HG03520 (cell line): ENCODE data around the gene SDF4.

ENCODE experiments used
- ATAC-seq: cut with Tn5 transposase; IDR thresholded peaks from one replicate; pipeline ENCODE4 v1.9.1; 2021; ENCODE audit warnings: mild to moderate bottlenecking, moderate library complexity; ENCODE audit not compliant: unreplicated experiment

The SDF4 gene

GRCh38 chr1:1242461-1243265 is 10.9 kb upstream of the SDF4 start:
- ATAC-seq: no peak

- no peak for ATAC-seq
Observed at GRCh38 chr1:1241588-1242219, 9.9 kb upstream of the SDF4 start.

GRCh38 chr1:1240822-1241587 is 9.2 kb upstream of the SDF4 start:
- ATAC-seq: no peak

GRCh38 chr1:1240348-1240732 is 8.5 kb upstream of the SDF4 start:
- no peak for ATAC-seq

GRCh38 chr1:1239614-1240347 is 8.0 kb upstream of the SDF4 start:
- no peak for ATAC-seq

GRCh38 chr1:1239227-1239613 is 7.4 kb upstream of the SDF4 start:
- no peak for ATAC-seq

- ATAC-seq: no peak
Observed at GRCh38 chr1:1238702-1239178, 6.9 kb upstream of the SDF4 start.

- ATAC-seq: no peak
Observed at GRCh38 chr1:1237874-1238701, 6.3 kb upstream of the SDF4 start.

- ATAC-seq: no peak
Observed at GRCh38 chr1:1236945-1237873, 5.4 kb upstream of the SDF4 start.

- ATAC-seq: no peak
Observed at GRCh38 chr1:1236176-1236763, 4.5 kb upstream of the SDF4 start.

- ATAC-seq: no peak
Observed at GRCh38 chr1:1235016-1235744, 3.4 kb upstream of the SDF4 start.

GRCh38 chr1:1234180-1234808 is 2.5 kb upstream of the SDF4 start:
- ATAC-seq: no peak

- ATAC-seq: no peak
Observed at GRCh38 chr1:1233567-1233892, 1.7 kb upstream of the SDF4 start.

- ATAC-seq: no peak
Observed at GRCh38 chr1:1232796-1233566, 1.2 kb upstream of the SDF4 start.

- ATAC-seq: no peak
Observed at GRCh38 chr1:1232208-1232795, 501 bp upstream of the SDF4 start, which contains the start of gene B3GALT6. Gene B3GALT6 (plus strand): TSS chr1:1232237. CDS start chr1:1232279, 42 bp downstream.

- no peak for ATAC-seq
Observed at GRCh38 chr1:1230656-1231399, 973 bp downstream of the SDF4 start.
